GM12875 (cell line): Measurements from ENCODE around the gene LELP1.

Experiments
- H3K4me3 ChIP-seq: one replicate; pipeline ENCODE4 v1.5.1; 2011; ENCODE audit warnings: low read depth, low read length, control low read depth
- TF ChIP-seq, protein P1 (sequence below): IDR thresholded peaks from 2 replicates; pipeline ENCODE4 v1.5.1; 2011; ENCODE audit warnings: low read depth, mild to moderate bottlenecking, control low read depth, inconsistent platforms, low read length, moderate library complexity, borderline replicate concordance; ENCODE audit not compliant: insufficient read depth

The LELP1 gene

DNA sequence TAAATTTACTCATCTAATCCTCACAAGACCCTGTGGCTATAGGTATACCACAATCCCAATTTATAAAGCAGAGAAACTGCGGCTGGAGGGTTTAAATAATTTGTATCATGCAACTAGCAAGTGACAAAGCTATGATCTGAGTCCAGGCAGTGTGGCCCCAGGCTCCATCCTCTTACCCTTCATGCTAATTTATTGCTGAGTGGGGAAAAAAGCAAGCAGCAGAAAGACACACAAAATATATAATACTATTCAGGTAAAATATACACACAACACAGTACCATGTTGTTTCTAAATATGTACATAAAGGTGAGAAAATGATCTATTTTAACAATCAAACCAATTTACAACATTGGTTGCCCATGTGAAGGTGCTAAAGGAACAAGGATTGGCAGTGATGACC lies 38.9 kb downstream of the LELP1 start:
- TF ChIP-seq, protein P1, sequence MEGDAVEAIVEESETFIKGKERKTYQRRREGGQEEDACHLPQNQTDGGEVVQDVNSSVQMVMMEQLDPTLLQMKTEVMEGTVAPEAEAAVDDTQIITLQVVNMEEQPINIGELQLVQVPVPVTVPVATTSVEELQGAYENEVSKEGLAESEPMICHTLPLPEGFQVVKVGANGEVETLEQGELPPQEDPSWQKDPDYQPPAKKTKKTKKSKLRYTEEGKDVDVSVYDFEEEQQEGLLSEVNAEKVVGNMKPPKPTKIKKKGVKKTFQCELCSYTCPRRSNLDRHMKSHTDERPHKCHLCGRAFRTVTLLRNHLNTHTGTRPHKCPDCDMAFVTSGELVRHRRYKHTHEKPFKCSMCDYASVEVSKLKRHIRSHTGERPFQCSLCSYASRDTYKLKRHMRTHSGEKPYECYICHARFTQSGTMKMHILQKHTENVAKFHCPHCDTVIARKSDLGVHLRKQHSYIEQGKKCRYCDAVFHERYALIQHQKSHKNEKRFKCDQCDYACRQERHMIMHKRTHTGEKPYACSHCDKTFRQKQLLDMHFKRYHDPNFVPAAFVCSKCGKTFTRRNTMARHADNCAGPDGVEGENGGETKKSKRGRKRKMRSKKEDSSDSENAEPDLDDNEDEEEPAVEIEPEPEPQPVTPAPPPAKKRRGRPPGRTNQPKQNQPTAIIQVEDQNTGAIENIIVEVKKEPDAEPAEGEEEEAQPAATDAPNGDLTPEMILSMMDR, result no peak
- no peak overlapping the region for H3K4me3 ChIP-seq

DNA sequence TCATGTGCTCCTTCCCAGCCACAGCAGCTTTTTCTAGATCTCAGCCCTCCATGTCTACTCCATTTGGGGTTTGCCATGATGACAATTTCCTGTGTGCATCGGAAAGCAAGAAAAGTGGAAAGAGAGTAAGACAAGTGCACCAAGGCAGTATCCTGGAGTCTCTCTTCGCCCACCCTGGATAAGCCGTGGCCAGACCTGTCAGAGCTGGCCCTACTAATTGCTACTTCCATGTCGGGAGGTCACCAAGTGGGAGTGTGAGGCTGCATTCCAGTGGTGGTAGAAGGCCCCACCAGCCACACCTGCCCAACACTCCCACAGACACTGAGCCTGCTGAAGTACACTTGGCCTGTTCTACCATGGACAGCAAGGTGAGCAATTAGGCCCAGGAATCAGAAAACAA lies 42.2 kb downstream of the LELP1 start:
- no peak overlapping the region for H3K4me3 ChIP-seq
- TF ChIP-seq, protein P1, result no peak

DNA sequence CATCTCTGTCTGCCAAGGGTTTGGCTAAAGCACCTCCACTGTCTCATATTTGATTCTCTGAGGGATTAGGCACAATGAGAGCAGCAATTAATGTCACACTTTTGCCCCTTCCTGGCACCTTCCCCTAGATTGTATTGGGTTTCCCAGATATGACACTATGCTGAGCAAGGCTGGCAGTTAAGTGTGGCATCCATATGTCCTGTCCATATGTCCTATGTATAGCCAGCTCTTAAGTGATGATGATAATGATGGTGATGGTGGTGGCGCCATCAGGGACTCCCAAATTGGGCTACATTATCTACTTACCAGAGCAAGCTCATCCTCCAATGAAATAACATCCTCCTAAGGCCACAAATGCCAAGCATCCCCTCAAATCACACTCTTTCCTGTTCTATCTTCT lies 42.8 kb downstream of the LELP1 start:
- H3K4me3 ChIP-seq, result no peak overlapping the region
- TF ChIP-seq, protein P1, result no peak

DNA sequence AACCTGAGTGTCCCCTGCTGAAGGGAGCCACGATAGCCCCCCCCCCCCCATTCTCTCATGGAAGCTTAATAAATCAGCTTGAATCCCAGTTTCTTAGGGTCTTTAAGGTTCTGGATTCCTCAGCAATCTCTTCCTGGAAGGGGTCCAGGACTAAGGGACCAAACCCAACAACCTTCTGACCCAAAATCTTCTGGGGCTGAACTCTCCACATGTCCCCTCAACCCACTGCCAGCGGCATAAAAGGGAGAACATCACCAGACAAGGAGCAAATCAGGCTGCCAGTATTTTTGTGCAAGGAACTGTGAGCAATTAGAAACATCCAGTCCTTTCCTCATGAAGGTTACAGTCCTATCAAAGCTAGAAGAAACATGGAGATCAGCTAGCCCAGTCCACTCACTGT lies 43.6 kb downstream of the LELP1 start:
- no peak overlapping the region for H3K4me3 ChIP-seq
- TF ChIP-seq, protein P1, result no peak

DNA sequence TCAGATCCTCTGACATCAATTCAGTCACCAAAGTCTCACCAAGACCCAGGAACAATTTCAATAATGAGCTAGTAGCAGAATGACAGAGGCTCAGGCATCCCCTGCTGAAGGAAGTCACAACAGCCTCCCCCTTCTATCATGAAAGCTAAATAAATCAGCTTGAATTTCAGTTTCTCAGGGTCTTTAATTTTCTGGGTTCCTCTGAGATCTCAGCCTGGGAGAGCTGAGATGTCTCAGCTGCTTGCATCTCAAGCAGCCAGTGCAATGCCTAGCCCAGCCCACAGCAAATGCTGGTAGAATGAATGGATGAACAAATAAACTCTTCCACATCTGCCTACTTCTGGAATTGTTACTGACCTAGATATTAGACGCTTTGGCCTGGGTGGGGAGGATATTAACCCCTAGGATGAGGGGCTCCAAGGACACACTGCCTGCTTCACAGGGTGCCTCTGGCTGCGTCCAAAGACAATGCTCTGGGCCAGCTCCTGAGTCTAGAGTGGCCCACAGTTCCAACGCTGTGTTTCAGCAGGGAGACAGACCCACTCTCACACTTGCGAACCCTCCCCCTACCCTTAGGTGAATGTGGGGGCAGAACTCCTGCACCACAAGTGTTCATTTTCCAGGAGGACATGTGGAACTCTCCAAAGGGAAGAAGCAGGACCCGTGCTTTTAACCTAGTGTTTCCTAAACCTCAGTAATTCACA lies 45.1 kb downstream of the LELP1 start:
- no peak overlapping the region for H3K4me3 ChIP-seq
- TF ChIP-seq, protein P1, result no peak

DNA sequence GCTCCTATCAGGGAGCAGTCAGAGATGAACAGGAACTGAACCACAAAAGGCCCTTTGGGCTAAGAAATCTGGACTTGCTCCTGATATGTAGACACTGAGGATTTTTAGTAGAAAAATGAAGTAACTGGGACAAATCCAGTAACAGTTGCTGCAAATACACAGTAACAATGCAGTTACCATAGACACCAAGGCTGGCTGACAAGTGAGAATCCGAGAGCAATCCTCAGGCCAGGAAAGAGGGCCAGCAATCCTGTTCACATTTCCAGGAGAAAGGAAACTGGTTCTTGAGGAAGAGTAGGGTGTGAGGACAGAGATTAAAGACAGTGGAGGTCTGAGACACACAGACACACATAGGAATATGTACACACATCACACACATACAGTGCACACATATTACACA lies 46.9 kb downstream of the LELP1 start:
- H3K4me3 ChIP-seq, result no peak overlapping the region
- TF ChIP-seq, protein P1, result no peak

DNA sequence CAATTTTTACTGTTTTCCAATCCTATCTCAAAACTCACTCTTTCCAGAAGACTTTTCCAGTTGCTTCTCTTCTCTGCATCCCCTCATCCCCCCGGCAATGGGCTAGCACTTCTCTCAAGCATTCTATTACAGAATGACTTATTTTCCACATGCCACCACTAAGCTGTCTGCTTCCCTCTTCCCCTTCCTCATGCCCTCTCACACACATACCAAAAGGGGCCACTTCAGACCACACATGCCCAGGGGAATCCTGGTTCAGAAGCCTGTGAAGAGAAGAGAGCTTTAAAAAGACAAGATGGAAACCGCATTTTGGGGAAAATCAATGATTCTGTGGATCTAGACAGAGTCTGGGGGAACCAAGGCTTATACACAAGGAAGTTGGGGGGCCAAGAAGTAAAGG lies 47.9 kb downstream of the LELP1 start:
- TF ChIP-seq, protein P1, result no peak

More for the DNA sequence above, 47.9 kb downstream of the LELP1 start:
- H3K4me3 ChIP-seq, result no peak overlapping the region
